Thyroid gland (tissue), 4 donors: Measurements from ENCODE around the gene DNAH8. TPM values are rescaled to one million over a fixed set of nuclear protein-coding genes. Genes with fewer than 3 reads are reported as not detected.

Experiments
- DNase-seq, 2 donors: peaks; one replicate each; pipeline ENCODE4 v3.0.0-alpha.2; 2019
- H3K27ac ChIP-seq, 3 donors: fragments of 200-600 bp; sonication (generic); 1 replicate in 2 of 3; 2 replicates in 1 of 3; pipeline ENCODE4 v1.5.1; 2016 to 2019; ENCODE audit warnings: mild to moderate bottlenecking in 1 of 3, moderate library complexity in 1 of 3
- H3K27me3 ChIP-seq: fragments of 200-600 bp; sonication (generic); one replicate; pipeline ENCODE4 v1.5.1; 2019
- H3K36me3 ChIP-seq, 2 donors: fragments of 200-600 bp; sonication (generic); one replicate each; pipeline ENCODE4 v1.5.1; 2016 to 2019
- H3K4me1 ChIP-seq, 2 donors: fragments of 200-600 bp; sonication (generic); one replicate each; pipeline ENCODE4 v1.5.1; 2017 to 2019
- H3K4me3 ChIP-seq, 3 donors: fragments of 200-600 bp; sonication (generic); replicated peaks in 1 of 3; 1 replicate in 2 of 3; 2 replicates in 1 of 3; pipeline ENCODE4 v1.5.1; 2016; ENCODE audit warnings: mild to moderate bottlenecking in 1 of 3
- H3K9me3 ChIP-seq: fragments of 200-600 bp; sonication (generic); one replicate; pipeline ENCODE4 v1.5.1; 2017
- CTCF ChIP-seq, 6 experiments: fragments of 200-600 bp in 3 of 6; fragments of 450-650 bp in 3 of 6; sonication (generic) in 3 of 6; IDR thresholded peaks; one replicate each; pipeline ENCODE4 v1.5.1; 2016 to 2019; ENCODE audit warnings: antibody characterized with exemption in 6 of 6, mild to moderate bottlenecking in 2 of 6, inconsistent platforms in 1 of 6, moderate library complexity in 1 of 6
- POLR2A ChIP-seq, 2 donors: fragments of 450-650 bp; IDR thresholded peaks; one replicate each; pipeline ENCODE4 v1.6.1; 2017; ENCODE audit warnings: antibody characterized with exemption in 2 of 2, mild to moderate bottlenecking in 2 of 2, moderate library complexity in 1 of 2
- WGBS, 2 donors: methylation state at CpG; one replicate each; pipeline ENCODE4 v1.1.5; 2017; 5-methylcytosine and 5-hydroxymethylcytosine counted together
- intact Hi-C: fragments of 100-400 bp; cut with DNase I; formaldehyde crosslinking; loops from one replicate; pipeline ENCODE4 v1.15.1; 2023
- total RNA-seq, 4 donors: library from RNA; depleted of rRNA; stranded (reverse); fragments of >200 nt; gene quantifications; one replicate each; pipeline ENCODE4 v1.2.3, GENCODE V29; 2016

DNAH8 gene
- 1 to 10 TPM in 1 of 4 donors, under 1 TPM in 3; 0.04 to 4.8 (median 0.12) TPM for total RNA-seq

GRCh38 chr6:38715016-38715689, at the start of gene DNAH8:
Gene DNAH8 (plus strand): TSS chr6:38715311. CDS start chr6:38722810, 7,499 bp downstream.
- no peaks in the 10 kb centered on the region for H3K27me3 ChIP-seq
- H3K36me3 ChIP-seq = no peaks in the 10 kb centered on the region
- no peaks in the 10 kb centered on the region for H3K9me3 ChIP-seq
- intact Hi-C loops = no loop called here
- no peak within 1 kb of the TSS for H3K27ac ChIP-seq
- no peak for TF ChIP-seq POLR2A (IDR thresholded peaks at IDR 0.05)
- no peak for TF ChIP-seq CTCF (IDR thresholded peaks at IDR 0.05)
- 12 to 18% methylated on average over 12 to 18 of the region's 44 CpGs for WGBS, 2 donors
- no peak for DNase-seq
- peaks cover 0 to 8% of the 10 kb centered on the region in 2 donors for H3K4me1 ChIP-seq
- H3K4me3 ChIP-seq = peak within 1 kb of the TSS in 1 of 3 donors; percentile 16

- TF ChIP-seq CTCF (IDR thresholded peaks at IDR 0.05) (peak; percentile 46 to 78 (median 54)), POLR2A (IDR thresholded peaks at IDR 0.05) (no peak)
- no peaks in the 10 kb centered on the region for H3K27me3 ChIP-seq
- H3K9me3 ChIP-seq = no peaks in the 10 kb centered on the region
- H3K4me1 ChIP-seq = peaks cover 11 to 12% of the 10 kb centered on the region in 2 donors
- no peak overlapping the region for H3K4me3 ChIP-seq
- WGBS, 2 donors = 14% methylated on average over 2 of the region's 2 CpGs
- no peaks in the 10 kb centered on the region for H3K36me3 ChIP-seq
- no peak overlapping the region for H3K27ac ChIP-seq
- DNase-seq = peak in 1 of 2 donors; percentile 18
- intact Hi-C loops = no loop called here
These were observed 43.1 kb upstream of the DNAH8 start for GRCh38 chr6:38671885-38672467.

GRCh38 chr6:38673397-38674165, 41.5 kb upstream of the DNAH8 start:
- Histone ChIP-seq H3K27ac (no peak overlapping the region), H3K4me1 (peaks cover 18 to 20% of the 10 kb centered on the region in 2 donors), H3K9me3 (no peaks in the 10 kb centered on the region), H3K36me3 (no peaks in the 10 kb centered on the region), H3K4me3 (no peak overlapping the region), H3K27me3 (no peaks in the 10 kb centered on the region)
- 56 to 67% methylated on average over 9 of the region's 9 CpGs for WGBS, 2 donors
- TF ChIP-seq POLR2A (IDR thresholded peaks at IDR 0.05) (no peak), CTCF (IDR thresholded peaks at IDR 0.05) (no peak)
- DNase-seq = no peak
- intact Hi-C loops = no loop called here

- intact Hi-C loops = no loop called here
- peak; percentile 11 to 12 for DNase-seq
- peaks cover 18 to 20% of the 10 kb centered on the region in 2 donors for H3K4me1 ChIP-seq
- H3K9me3 ChIP-seq = no peaks in the 10 kb centered on the region
- WGBS, 2 donors = 49 to 51% methylated on average over 2 of the region's 2 CpGs
- no peaks in the 10 kb centered on the region for H3K36me3 ChIP-seq
- H3K27ac ChIP-seq = peak overlapping the region; percentile 44 to 66 (median 47)
- no peak for TF ChIP-seq POLR2A (IDR thresholded peaks at IDR 0.05)
- TF ChIP-seq CTCF (IDR thresholded peaks at IDR 0.05) = no peak
- no peaks in the 10 kb centered on the region for H3K27me3 ChIP-seq
- H3K4me3 ChIP-seq = no peak overlapping the region
These were observed 38.7 kb upstream of the DNAH8 start for GRCh38 chr6:38676236-38676973.
